HEK293 (cell line): ENCODE measurements around the gene DCUN1D3.
A peak's percentile ranks its signal among the peaks of the same experiment; 100 is the strongest.

Source experiments
- CTCF ChIA-PET: fragments of 350-600 bp; formaldehyde crosslinking; extraction: SDS; loops from one replicate; lab custom pipeline; 2021; ENCODE audit warnings: antibody characterized with exemption; lab: Yijun Ruan, JAX
- POLR2A ChIA-PET: fragments of 300-600 bp; formaldehyde crosslinking; extraction: SDS; loops from one replicate; lab custom pipeline; 2020; ENCODE audit warnings: antibody characterized with exemption, inconsistent platforms; lab: Yijun Ruan, JAX
- H3K27ac ChIP-seq: fragments of 200-500 bp; sonication (Bioruptor generic); 2 replicates; pipeline ENCODE4 v1.5.1; 2014; ENCODE audit warnings: low read depth, low read length, control low read depth, inconsistent platforms; ENCODE audit errors: extremely low read depth
- H3K36me3 ChIP-seq, 2 experiments: fragments of 200-500 bp in 1 of 2; sonication (Bioruptor generic) in 1 of 2; 1 replicate in 1 of 2; 2 replicates in 1 of 2; pipeline ENCODE4 v1.5.1; 2014 to 2017; ENCODE audit warnings: inconsistent platforms in 2 of 2, low read length in 2 of 2; ENCODE audit not compliant: control insufficient read depth in 2 of 2, insufficient read depth in 1 of 2
- H3K4me1 ChIP-seq: fragments of 200-500 bp; sonication (Bioruptor generic); 2 replicates; pipeline ENCODE4 v1.5.1; 2014; ENCODE audit warnings: mild to moderate bottlenecking, low read length, inconsistent platforms; ENCODE audit not compliant: control insufficient read depth, insufficient read depth
- H3K4me3 ChIP-seq: 2 replicates; pipeline ENCODE4 v1.5.1; 2011; ENCODE audit warnings: low read depth, mild to moderate bottlenecking, control low read depth, low read length, moderate library complexity
- H3K9me3 ChIP-seq: fragments of 200-500 bp; sonication (Bioruptor generic); 2 replicates; pipeline ENCODE4 v1.5.1; 2014; ENCODE audit warnings: low read depth, low read length, inconsistent platforms; ENCODE audit not compliant: control insufficient read depth, insufficient read depth
- GLI2 ChIP-seq: fragments of 450-650 bp; formaldehyde crosslinking; IDR thresholded peaks from 2 replicates; pipeline ENCODE4; 2017; ENCODE audit warnings: missing biosample characterization, missing genetic modification characterization, low read depth, borderline replicate concordance
- GLIS1 ChIP-seq: fragments of 450-650 bp; formaldehyde crosslinking; IDR thresholded peaks from 2 replicates; pipeline ENCODE4 v1.5.1; 2016; ENCODE audit warnings: missing biosample characterization, missing genetic modification characterization
- HOXA7 ChIP-seq: sonication (generic); formaldehyde crosslinking; IDR thresholded peaks from 2 replicates; pipeline ENCODE4 v1.8.1; 2022; ENCODE audit warnings: missing genetic modification reagents, borderline replicate concordance
- KLF17 ChIP-seq: fragments of 450-650 bp; formaldehyde crosslinking; IDR thresholded peaks from 2 replicates; pipeline ENCODE4 v1.5.1; 2016; ENCODE audit warnings: missing biosample characterization, missing genetic modification characterization
- KLF7 ChIP-seq: fragments of 450-650 bp; formaldehyde crosslinking; IDR thresholded peaks from 2 replicates; pipeline ENCODE4 v1.5.1; 2016; ENCODE audit warnings: missing biosample characterization, missing genetic modification characterization, borderline replicate concordance
- KLF8 ChIP-seq: fragments of 450-650 bp; formaldehyde crosslinking; IDR thresholded peaks from 2 replicates; pipeline ENCODE4 v1.5.1; 2016; ENCODE audit warnings: missing biosample characterization, missing genetic modification characterization
- SP7 ChIP-seq: fragments of 450-650 bp; formaldehyde crosslinking; IDR thresholded peaks from 2 replicates; pipeline ENCODE4 v1.5.1; 2016; ENCODE audit warnings: missing biosample characterization, missing genetic modification characterization
- YY1 ChIP-seq: fragments of 450-650 bp; formaldehyde crosslinking; IDR thresholded peaks from 2 replicates; pipeline ENCODE4 v1.5.1; 2018; ENCODE audit warnings: missing biosample characterization, missing genetic modification characterization
- ZBTB21 ChIP-seq: fragments of 450-650 bp; formaldehyde crosslinking; IDR thresholded peaks from 2 replicates; pipeline ENCODE4 v1.5.1; 2017; ENCODE audit warnings: missing biosample characterization, missing genetic modification characterization
- ZNF10 ChIP-seq: fragments of 450-650 bp; formaldehyde crosslinking; IDR thresholded peaks from 2 replicates; pipeline ENCODE4 v1.5.1; 2017; ENCODE audit warnings: missing biosample characterization, missing genetic modification characterization
- ZNF16 ChIP-seq: fragments of 450-650 bp; formaldehyde crosslinking; IDR thresholded peaks from 2 replicates; pipeline ENCODE4 v1.5.1; 2016; ENCODE audit warnings: low read depth, missing biosample characterization, missing genetic modification characterization
- ZNF221 ChIP-seq: fragments of 450-650 bp; formaldehyde crosslinking; IDR thresholded peaks from 2 replicates; pipeline ENCODE4 v1.5.1; 2017; ENCODE audit warnings: missing biosample characterization, missing genetic modification characterization, borderline replicate concordance
- ZNF223 ChIP-seq: fragments of 450-650 bp; formaldehyde crosslinking; IDR thresholded peaks from 2 replicates; pipeline ENCODE4 v1.5.1; 2016; ENCODE audit warnings: missing biosample characterization, missing genetic modification characterization
- ZNF23 ChIP-seq: fragments of 450-650 bp; formaldehyde crosslinking; IDR thresholded peaks from 2 replicates; pipeline ENCODE4 v1.5.1; 2016; ENCODE audit warnings: missing biosample characterization, missing genetic modification characterization, borderline replicate concordance
- ZNF24 ChIP-seq: fragments of 450-650 bp; formaldehyde crosslinking; IDR thresholded peaks from 2 replicates; pipeline ENCODE4 v1.5.1; 2016; ENCODE audit warnings: missing biosample characterization, missing genetic modification characterization
- ZNF280D ChIP-seq: fragments of 450-650 bp; formaldehyde crosslinking; IDR thresholded peaks from 2 replicates; pipeline ENCODE4 v1.5.1; 2016; ENCODE audit warnings: missing biosample characterization, missing genetic modification characterization
- ZNF350 ChIP-seq: fragments of 450-650 bp; formaldehyde crosslinking; IDR thresholded peaks from 2 replicates; pipeline ENCODE4 v1.5.0; 2017; ENCODE audit warnings: missing biosample characterization, mild to moderate bottlenecking, missing genetic modification characterization
- ZNF404 ChIP-seq: fragments of 450-650 bp; formaldehyde crosslinking; IDR thresholded peaks from 2 replicates; pipeline ENCODE4 v1.5.1; 2017; ENCODE audit warnings: missing biosample characterization, missing genetic modification characterization
- ZNF416 ChIP-seq: fragments of 450-650 bp; formaldehyde crosslinking; IDR thresholded peaks from 2 replicates; pipeline ENCODE4 v1.5.1; 2016; ENCODE audit warnings: missing biosample characterization, missing genetic modification characterization
- ZNF433 ChIP-seq: fragments of 450-650 bp; formaldehyde crosslinking; IDR thresholded peaks from 2 replicates; pipeline ENCODE4 v1.5.1; 2016; ENCODE audit warnings: missing biosample characterization, missing genetic modification characterization, low read depth
- ZNF473 ChIP-seq: fragments of 450-650 bp; formaldehyde crosslinking; IDR thresholded peaks from 2 replicates; pipeline ENCODE4 v1.5.1; 2017; ENCODE audit warnings: missing biosample characterization, missing genetic modification characterization
- ZNF48 ChIP-seq: fragments of 450-650 bp; formaldehyde crosslinking; IDR thresholded peaks from 2 replicates; pipeline ENCODE4 v1.5.1; 2016; ENCODE audit warnings: missing biosample characterization, missing genetic modification characterization
- ZNF513 ChIP-seq: fragments of 450-650 bp; IDR thresholded peaks from 2 replicates; pipeline ENCODE4 v1.5.1; 2018; ENCODE audit warnings: missing biosample characterization, missing genetic modification characterization
- ZNF514 ChIP-seq: fragments of 450-650 bp; formaldehyde crosslinking; IDR thresholded peaks from 2 replicates; pipeline ENCODE4 v1.5.1; 2016; ENCODE audit warnings: missing biosample characterization, missing genetic modification characterization
- ZNF521 ChIP-seq: fragments of 450-650 bp; formaldehyde crosslinking; IDR thresholded peaks from 2 replicates; pipeline ENCODE4 v1.5.1; 2017; ENCODE audit warnings: missing biosample characterization, mild to moderate bottlenecking, missing genetic modification characterization
- ZNF549 ChIP-seq: fragments of 450-650 bp; IDR thresholded peaks from 2 replicates; pipeline ENCODE4 v1.5.1; 2018; ENCODE audit warnings: missing biosample characterization, missing genetic modification characterization, mild to moderate bottlenecking, inconsistent platforms, moderate library complexity
- ZNF561 ChIP-seq: fragments of 450-650 bp; IDR thresholded peaks from 2 replicates; pipeline ENCODE4 v1.5.1; 2018; ENCODE audit warnings: missing biosample characterization, missing genetic modification characterization, borderline replicate concordance
- ZNF660 ChIP-seq: fragments of 450-650 bp; IDR thresholded peaks from 2 replicates; pipeline ENCODE4 v1.5.1; 2018; ENCODE audit warnings: missing biosample characterization, mild to moderate bottlenecking, missing genetic modification characterization
- ZNF701 ChIP-seq: fragments of 450-650 bp; formaldehyde crosslinking; IDR thresholded peaks from 2 replicates; pipeline ENCODE4 v1.5.1; 2016; ENCODE audit warnings: missing biosample characterization, missing genetic modification characterization
- ZNF768 ChIP-seq: fragments of 450-650 bp; formaldehyde crosslinking; IDR thresholded peaks from 2 replicates; pipeline ENCODE4 v1.5.1; 2018; ENCODE audit warnings: missing biosample characterization, mild to moderate bottlenecking, missing genetic modification characterization
- ZSCAN23 ChIP-seq: fragments of 450-650 bp; formaldehyde crosslinking; IDR thresholded peaks from 2 replicates; pipeline ENCODE4 v1.5.1; 2016; ENCODE audit warnings: missing biosample characterization, missing genetic modification characterization
- ZSCAN4 ChIP-seq: fragments of 450-650 bp; formaldehyde crosslinking; IDR thresholded peaks from 2 replicates; pipeline ENCODE4 v1.5.1; 2017; ENCODE audit warnings: missing biosample characterization, missing genetic modification characterization

The DCUN1D3 gene

GRCh38 chr16:20900299-20901067 is at the start of gene DCUN1D3, which contains the start of gene LYRM1 (continued):
- TF ChIP-seq KLF17 (0 out of 2 replicates have a peak, but pooled peaks have one; percentile 73), ZNF48 (no peak), ZNF350 (tag by site-specific recombination) (no peak), HOXA7 (CRISPR knock-in tag) (no peak), ZNF701 (tag by site-specific recombination) (no peak), ZNF513 (tag by site-specific recombination) (peak; percentile 39; the same call in 1 of the 2 replicates), ZNF549 (tag by site-specific recombination) (no peak), ZNF16 (tag by site-specific recombination) (no peak), ZNF473 (tag by site-specific recombination) (no peak), ZNF221 (no peak), ZNF280D (tag by site-specific recombination) (no peak), ZNF223 (tag by site-specific recombination) (no peak), ZSCAN23 (tag by site-specific recombination) (0 out of 2 replicates have a peak, but pooled peaks have one; percentile 12), ZNF768 (tag by site-specific recombination) (no peak; the same call in 1 of the 2 replicates), GLIS1 (tag by site-specific recombination) (peak; percentile 51; the same call in 1 of the 2 replicates), ZNF660 (tag by site-specific recombination) (0 out of 2 replicates have a peak, but pooled peaks have one; percentile 67), ZNF433 (tag by site-specific recombination) (no peak), SP7 (tag by site-specific recombination) (peak; percentile 88), KLF8 (tag by site-specific recombination) (peak; percentile 36), ZNF24 (tag by site-specific recombination) (peak; percentile 50), ZNF561 (tag by site-specific recombination) (peak; percentile 50; the same call in 1 of the 2 replicates), ZNF521 (tag by site-specific recombination) (no peak)

GRCh38 chr16:20949660-20950059 is 49.5 kb upstream of the DCUN1D3 start:
- H3K4me3 ChIP-seq = no peak overlapping the region
- ChIA-PET CTCF (no interaction called here), POLR2A (no interaction called here)
- H3K36me3 ChIP-seq = no peaks in the 10 kb centered on the region
- H3K9me3 ChIP-seq = no peaks in the 10 kb centered on the region
- H3K4me1 ChIP-seq = no peaks in the 10 kb centered on the region
- TF ChIP-seq ZSCAN4 (tag by site-specific recombination) (no peak), KLF8 (tag by site-specific recombination) (no peak), ZNF23 (no peak), GLI2 (no peak), ZNF416 (tag by site-specific recombination) (no peak), ZNF404 (tag by site-specific recombination) (no peak), ZNF514 (tag by site-specific recombination) (no peak), ZNF10 (tag by site-specific recombination) (no peak), KLF7 (tag by site-specific recombination) (no peak), YY1 (tag by site-specific recombination) (no peak), ZNF433 (tag by site-specific recombination) (no peak), ZBTB21 (tag by site-specific recombination) (no peak)
- H3K27ac ChIP-seq = no peak overlapping the region
